AG04449 (cell line): ENCODE results near the gene SLC43A3.

Experiments used
- CTCF ChIA-PET: fragments of 350-600 bp; formaldehyde crosslinking; extraction: SDS; loops from one replicate; lab custom pipeline; 2021; ENCODE audit warnings: antibody characterized with exemption; lab: Yijun Ruan, JAX
- POLR2A ChIA-PET: fragments of 400-600, 350-600 bp; formaldehyde crosslinking; extraction: SDS; loops from one replicate; lab custom pipeline; 2020; ENCODE audit warnings: antibody characterized with exemption, inconsistent platforms; lab: Yijun Ruan, JAX
- DNase-seq: peaks from one replicate; pipeline ENCODE4 v3.0.0-alpha.2; 2010; ENCODE audit warnings: low read depth, low spot score
- H3K4me3 ChIP-seq: 2 replicates; pipeline ENCODE4 v1.5.1; 2011; ENCODE audit warnings: low read depth, mild to moderate bottlenecking, control low read depth, low read length
- CTCF ChIP-seq: IDR thresholded peaks from one replicate; pipeline ENCODE4 v1.5.1; 2011; ENCODE audit warnings: mild to moderate bottlenecking, moderate library complexity, low read length, control low read depth, inconsistent platforms; ENCODE audit not compliant: insufficient read depth; ENCODE audit errors: missing control alignments

The SLC43A3 gene

DNA sequence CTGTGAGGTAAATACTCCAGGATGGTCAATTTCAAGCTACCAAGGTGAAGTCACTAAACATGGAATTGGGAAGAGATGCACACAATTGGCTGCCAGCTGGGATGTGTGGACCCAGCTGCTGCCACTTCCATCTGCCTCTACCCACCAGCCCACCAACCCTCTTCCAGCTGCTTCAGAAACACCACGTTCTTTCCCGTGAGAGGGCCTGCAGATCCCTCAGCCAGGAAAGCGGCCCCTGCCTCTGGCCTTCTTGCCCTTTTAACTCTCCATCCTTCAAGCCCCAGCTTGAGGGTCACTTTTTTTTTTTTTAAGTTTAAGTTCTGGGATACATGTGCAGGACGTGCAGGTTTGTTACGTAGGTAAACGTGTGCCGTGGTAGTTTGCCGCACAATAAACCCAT lies 65.9 kb downstream of the SLC43A3 start:
- POLR2A ChIA-PET = interaction anchor here (0.6 kb wide), 1 partner anchor 472 kb away, joined by 3 read pairs; no protein-coding TSS in a partner anchor
- CTCF ChIA-PET = interaction anchor here (5.5 kb wide), 1 partner anchor 10 kb away, joined by 27 read pairs; no protein-coding TSS in a partner anchor
- no peak for TF ChIP-seq CTCF
- DNase-seq = no peak
- H3K4me3 ChIP-seq = no peak overlapping the region

- no peak for TF ChIP-seq CTCF
- ChIA-PET CTCF (interaction anchor here (0.7 to 5.7 kb wide), 5 partner anchors 9 to 285 kb away, joined by 4 to 40 read pairs (median 6); no protein-coding TSS in a partner anchor), POLR2A (interaction anchor here (0.6 kb wide), 1 partner anchor 473 kb away, joined by 3 read pairs; no protein-coding TSS in a partner anchor)
- no peak overlapping the region for H3K4me3 ChIP-seq
- no peak for DNase-seq
Observed at GRCh38 chr11:57359896-57360690, 66.8 kb downstream of the SLC43A3 start.

DNA sequence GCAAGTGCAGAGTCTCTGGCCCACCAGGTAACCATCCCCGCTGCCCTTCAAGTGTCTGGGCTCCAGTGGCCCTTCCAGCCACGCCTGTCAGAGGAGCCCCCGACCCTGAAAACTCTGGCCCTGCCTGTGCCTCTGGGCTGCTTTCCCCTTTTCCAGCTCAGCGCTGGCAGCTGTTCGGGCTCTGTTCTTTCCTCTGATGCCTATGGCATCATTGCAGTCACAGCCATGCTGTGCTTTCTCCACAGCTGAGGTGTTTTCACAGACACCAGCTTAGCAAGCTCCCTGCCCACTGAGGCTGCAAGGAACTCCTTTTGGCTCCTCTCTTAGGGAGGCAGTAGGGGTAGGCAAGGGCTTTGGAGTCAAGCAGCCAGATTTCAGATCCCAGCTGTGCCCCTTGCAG lies 67.5 kb downstream of the SLC43A3 start:
- DNase-seq = no peak
- ChIA-PET POLR2A (no interaction called here), CTCF (interaction anchor here (1.0 to 5.7 kb wide), 6 partner anchors 8 to 209 kb away, joined by 3 to 40 read pairs (median 5); no protein-coding TSS in a partner anchor)
- TF ChIP-seq CTCF = no peak
- H3K4me3 ChIP-seq = no peak overlapping the region

GRCh38 chr11:57358991-57359390 lies 67.9 kb downstream of the SLC43A3 start:
- TF ChIP-seq CTCF = no peak
- H3K4me3 ChIP-seq = no peak overlapping the region
- DNase-seq = no peak
- ChIA-PET POLR2A (no interaction called here), CTCF (interaction anchor here (1.0 to 5.7 kb wide), 5 partner anchors 8 to 209 kb away, joined by 3 to 40 read pairs (median 6); no protein-coding TSS in a partner anchor)

- H3K4me3 ChIP-seq = no peak overlapping the region
- DNase-seq = no peak
- CTCF ChIA-PET = interaction anchor here (1.0 to 5.7 kb wide), 6 partner anchors 7 to 210 kb away, joined by 3 to 40 read pairs (median 8); no protein-coding TSS in a partner anchor
- TF ChIP-seq CTCF = no peak
- POLR2A ChIA-PET = no interaction called here
Observed at GRCh38 chr11:57358543-57358961, 68.4 kb downstream of the SLC43A3 start.

DNA sequence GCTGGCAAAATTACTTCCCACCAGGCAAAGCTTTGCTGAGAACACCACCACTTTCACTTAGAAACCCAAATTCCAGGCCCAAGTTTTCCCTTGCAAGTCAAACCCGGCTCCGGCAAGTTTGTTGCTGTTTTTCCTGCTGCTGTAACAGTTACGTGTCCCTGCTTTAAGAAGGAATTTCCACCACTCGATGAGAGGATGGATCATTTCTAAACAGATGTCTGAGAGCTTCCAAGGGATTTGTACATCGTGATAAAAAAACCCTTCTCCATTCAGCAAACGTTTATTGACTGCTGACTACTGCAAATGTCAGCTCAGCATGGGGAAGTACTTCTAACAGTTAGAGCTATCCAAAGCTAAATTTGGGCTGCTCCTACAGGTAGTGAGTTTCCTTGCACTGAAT lies 69.1 kb downstream of the SLC43A3 start:
- H3K4me3 ChIP-seq = no peak overlapping the region
- CTCF ChIA-PET = interaction anchor here (1.1 to 5.7 kb wide), 4 partner anchors 11 to 169 kb away, joined by 3 to 40 read pairs (median 8); no protein-coding TSS in a partner anchor
- DNase-seq = no peak
- POLR2A ChIA-PET = no interaction called here
- no peak for TF ChIP-seq CTCF
